OCI-LY1 (cell line): ENCODE measurements around the gene TMEM53.

Experiments used
- H2AFZ ChIP-seq: fragments of 200-600 bp; sonication (generic), shearing (Covaris generic); 2 replicates; pipeline ENCODE4 v1.6.0; 2014; ENCODE audit warnings: antibody characterized with exemption, mild to moderate bottlenecking, low read length
- H3F3A ChIP-seq: fragments of 200-600 bp; sonication (generic), shearing (Covaris generic); 2 replicates; pipeline ENCODE4 v1.6.0; 2014; ENCODE audit warnings: mild to moderate bottlenecking, antibody characterized with exemption, low read length, moderate library complexity; ENCODE audit not compliant: insufficient read depth
- H3K27ac ChIP-seq: fragments of 200-600 bp; sonication (generic); 2 replicates; pipeline ENCODE4 v1.5.1; 2014; ENCODE audit warnings: low read length, mixed run types, mild to moderate bottlenecking, low read depth; ENCODE audit not compliant: poor library complexity, severe bottlenecking
- H3K27me3 ChIP-seq: fragments of 200-600 bp; sonication (generic); 2 replicates; pipeline ENCODE4 v1.6.0; 2014; ENCODE audit warnings: antibody characterized with exemption, mild to moderate bottlenecking, low read length, moderate library complexity; ENCODE audit not compliant: insufficient read depth
- H3K36me3 ChIP-seq: fragments of 200-600 bp; sonication (generic); 2 replicates; pipeline ENCODE4 v1.6.1; 2014; ENCODE audit warnings: mild to moderate bottlenecking, antibody characterized with exemption, low read length, moderate library complexity, mixed read lengths; ENCODE audit not compliant: insufficient read depth
- H3K4me1 ChIP-seq: fragments of 200-600 bp; sonication (generic); 2 replicates; pipeline ENCODE4 v1.5.1; 2014; ENCODE audit warnings: mild to moderate bottlenecking, low read length, moderate library complexity; ENCODE audit not compliant: insufficient read depth, severe bottlenecking
- H3K4me2 ChIP-seq: fragments of 200-600 bp; sonication (generic), shearing (Covaris generic); 2 replicates; pipeline ENCODE4 v1.6.1; 2014; ENCODE audit warnings: low read length
- H3K4me3 ChIP-seq: fragments of 200-600 bp; sonication (generic); 2 replicates; pipeline ENCODE4 v1.5.1; 2014; ENCODE audit warnings: low read length, low read depth, mild to moderate bottlenecking, mixed read lengths; ENCODE audit not compliant: poor library complexity, severe bottlenecking
- H3K79me2 ChIP-seq: fragments of 200-600 bp; shearing (Covaris generic); 2 replicates; pipeline ENCODE4 v1.6.1; 2016; ENCODE audit warnings: mixed run types, low read length, mixed read lengths; ENCODE audit not compliant: insufficient read depth
- H3K9ac ChIP-seq: fragments of 200-600 bp; sonication (generic), shearing (Covaris generic); 2 replicates; pipeline ENCODE4 v1.6.1; 2014; ENCODE audit warnings: mild to moderate bottlenecking, low read length, mixed read lengths
- H3K9me2 ChIP-seq: fragments of 200-600 bp; sonication (generic), shearing (Covaris generic); 2 replicates; pipeline ENCODE4 v1.6.1; 2014; ENCODE audit warnings: low read depth, mild to moderate bottlenecking, low read length, mixed read lengths
- H3K9me3 ChIP-seq: fragments of 200-600 bp; shearing (Covaris generic); 2 replicates; pipeline ENCODE4 v1.6.1; 2014; ENCODE audit warnings: low read length, mixed read lengths
- H4K20me1 ChIP-seq: fragments of 200-600 bp; sonication (generic), shearing (Covaris generic); 2 replicates; pipeline ENCODE4 v1.6.0; 2016; ENCODE audit warnings: mild to moderate bottlenecking, low read length; ENCODE audit not compliant: insufficient read depth
- EZH2 ChIP-seq: fragments of 200-600 bp; sonication (generic), shearing (Covaris generic); IDR thresholded peaks from 2 replicates; pipeline ENCODE4 v1.8.0; 2017; ENCODE audit warnings: borderline replicate concordance, mixed run types, mild to moderate bottlenecking, antibody characterized with exemption, low read length, moderate library complexity, mixed read lengths
- TF ChIP-seq, protein P1 (sequence below): fragments of 200-600 bp; sonication (generic), shearing (Covaris generic); IDR thresholded peaks from 2 replicates; pipeline ENCODE4 v1.5.1; 2017; ENCODE audit warnings: mild to moderate bottlenecking, antibody characterized with exemption, low read length, moderate library complexity, mixed read lengths

Gene TMEM53

DNA sequence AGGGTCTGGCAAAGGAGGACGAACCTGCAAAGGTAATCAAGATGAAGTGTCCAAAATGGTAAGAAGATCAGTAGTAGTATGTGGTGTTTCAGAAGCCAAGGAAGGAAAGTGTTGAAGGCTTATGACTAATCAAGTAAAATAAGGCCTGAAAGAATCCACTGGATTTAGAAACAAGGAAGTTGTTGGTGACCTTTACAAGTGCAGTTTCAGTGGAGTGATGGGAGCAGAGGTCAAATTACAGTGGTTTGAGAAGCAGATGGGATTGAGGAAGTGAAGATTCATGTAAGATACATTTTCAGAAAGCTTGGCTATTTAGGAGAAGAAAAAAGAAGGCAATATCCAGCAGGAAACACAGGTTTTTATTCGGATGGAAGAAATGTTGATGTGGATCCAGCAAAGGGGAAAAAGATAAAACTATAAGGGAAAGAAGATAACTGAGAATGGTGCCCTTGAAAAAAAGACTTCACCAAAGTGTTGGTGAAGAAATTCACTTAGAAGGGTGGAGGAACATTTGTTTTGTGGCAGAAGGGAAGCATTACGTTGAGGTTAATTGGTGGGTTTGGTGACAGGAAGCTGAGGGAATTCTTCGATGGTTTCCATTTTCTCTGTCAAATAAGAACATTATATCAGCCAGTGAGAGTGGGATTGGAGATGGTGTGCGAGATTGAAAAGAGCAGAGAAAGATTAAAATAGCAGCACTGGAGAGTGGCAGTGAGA is 2.4 kb upstream of the TMEM53 start:
- Histone ChIP-seq H2AFZ (no peak overlapping the region), H3K4me2 (peak overlapping the region; percentile 51; the same call in 1 of the 2 replicates), H3K4me1 (peaks cover 33% of the 10 kb centered on the region), H3K9ac (no peak overlapping the region), H3F3A (no peaks in the 10 kb centered on the region), H3K36me3 (no peaks in the 10 kb centered on the region), H3K4me3 (peak overlapping the region; percentile 14), H3K9me2 (no peaks in the 10 kb centered on the region), H4K20me1 (no peaks in the 10 kb centered on the region), H3K9me3 (no peaks in the 10 kb centered on the region), H3K27ac (peak overlapping the region; percentile 2), H3K27me3 (no peaks in the 10 kb centered on the region), H3K79me2 (no peaks in the 10 kb centered on the region)
- TF ChIP-seq EZH2: no peak
- TF ChIP-seq, protein P1, sequence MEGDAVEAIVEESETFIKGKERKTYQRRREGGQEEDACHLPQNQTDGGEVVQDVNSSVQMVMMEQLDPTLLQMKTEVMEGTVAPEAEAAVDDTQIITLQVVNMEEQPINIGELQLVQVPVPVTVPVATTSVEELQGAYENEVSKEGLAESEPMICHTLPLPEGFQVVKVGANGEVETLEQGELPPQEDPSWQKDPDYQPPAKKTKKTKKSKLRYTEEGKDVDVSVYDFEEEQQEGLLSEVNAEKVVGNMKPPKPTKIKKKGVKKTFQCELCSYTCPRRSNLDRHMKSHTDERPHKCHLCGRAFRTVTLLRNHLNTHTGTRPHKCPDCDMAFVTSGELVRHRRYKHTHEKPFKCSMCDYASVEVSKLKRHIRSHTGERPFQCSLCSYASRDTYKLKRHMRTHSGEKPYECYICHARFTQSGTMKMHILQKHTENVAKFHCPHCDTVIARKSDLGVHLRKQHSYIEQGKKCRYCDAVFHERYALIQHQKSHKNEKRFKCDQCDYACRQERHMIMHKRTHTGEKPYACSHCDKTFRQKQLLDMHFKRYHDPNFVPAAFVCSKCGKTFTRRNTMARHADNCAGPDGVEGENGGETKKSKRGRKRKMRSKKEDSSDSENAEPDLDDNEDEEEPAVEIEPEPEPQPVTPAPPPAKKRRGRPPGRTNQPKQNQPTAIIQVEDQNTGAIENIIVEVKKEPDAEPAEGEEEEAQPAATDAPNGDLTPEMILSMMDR: no peak

DNA sequence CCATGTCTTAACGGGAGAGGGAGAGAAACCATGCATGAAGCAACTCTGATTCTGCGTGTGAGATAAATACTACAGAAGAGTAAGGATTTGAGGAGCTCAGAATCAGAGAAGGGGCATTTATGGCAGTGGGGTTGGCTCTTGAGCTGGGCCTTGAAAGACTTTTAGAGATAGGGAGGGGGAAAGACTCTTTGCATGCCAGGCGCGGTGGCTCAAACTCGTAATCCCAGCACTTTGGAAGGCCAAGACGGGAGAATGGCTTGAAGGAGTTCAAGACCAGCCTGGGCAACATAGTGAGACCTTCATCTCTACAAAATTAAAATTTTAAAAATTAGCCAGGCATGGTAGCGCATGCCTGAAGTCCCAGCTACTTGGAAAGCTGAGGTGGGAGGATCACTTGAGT is 905 bp upstream of the TMEM53 start:
- no peaks in the 10 kb centered on the region for H3K79me2 ChIP-seq
- peak overlapping the region; percentile 92 for H3K4me2 ChIP-seq
- H3F3A ChIP-seq: no peaks in the 10 kb centered on the region
- H3K27me3 ChIP-seq: no peaks in the 10 kb centered on the region
- peaks cover 33% of the 10 kb centered on the region for H3K4me1 ChIP-seq
- no peaks in the 10 kb centered on the region for H3K9me3 ChIP-seq
- H3K4me3 ChIP-seq: peak overlapping the region; percentile 67
- no peaks in the 10 kb centered on the region for H4K20me1 ChIP-seq
- no peaks in the 10 kb centered on the region for H3K36me3 ChIP-seq
- H2AFZ ChIP-seq: no peak overlapping the region
- no peaks in the 10 kb centered on the region for H3K9me2 ChIP-seq
- H3K9ac ChIP-seq: peak overlapping the region; percentile 68
- no peak for TF ChIP-seq EZH2
- TF ChIP-seq, protein P1: no peak
- H3K27ac ChIP-seq: peak overlapping the region; percentile 33

DNA sequence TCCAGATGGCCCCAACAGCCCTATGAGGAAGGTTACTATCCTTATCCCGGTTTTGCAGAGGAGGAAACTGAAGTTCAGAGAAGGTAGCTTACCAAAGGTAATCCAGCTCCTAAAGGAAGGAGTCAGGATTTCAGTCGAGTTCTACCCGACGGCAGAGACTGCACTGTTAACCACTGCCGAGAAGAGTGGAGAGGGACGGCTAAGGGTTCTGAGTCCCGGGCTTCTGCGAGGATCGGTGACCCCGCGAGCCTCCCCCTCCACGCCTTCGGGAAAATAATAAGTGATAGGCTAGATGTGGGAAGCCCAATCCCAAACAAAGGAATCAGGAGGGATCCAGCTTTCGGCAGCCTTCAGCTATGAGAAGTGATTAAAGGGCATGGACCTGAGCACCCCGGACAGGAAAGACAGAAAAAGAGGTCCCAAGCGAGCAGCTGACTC is 587 bp downstream of the TMEM53 start:
- no peaks in the 10 kb centered on the region for H3K36me3 ChIP-seq
- no peaks in the 10 kb centered on the region for H4K20me1 ChIP-seq
- no peaks in the 10 kb centered on the region for H3F3A ChIP-seq
- H3K79me2 ChIP-seq: no peaks in the 10 kb centered on the region
- TF ChIP-seq, protein P1: no peak
- H2AFZ ChIP-seq: no peak overlapping the region
- H3K4me3 ChIP-seq: peak overlapping the region; percentile 67
- peak overlapping the region; percentile 92 for H3K4me2 ChIP-seq
- peaks cover 33% of the 10 kb centered on the region for H3K4me1 ChIP-seq
- no peaks in the 10 kb centered on the region for H3K9me2 ChIP-seq
- no peaks in the 10 kb centered on the region for H3K9me3 ChIP-seq
- no peaks in the 10 kb centered on the region for H3K27me3 ChIP-seq
- H3K9ac ChIP-seq: peak overlapping the region; percentile 59
- H3K27ac ChIP-seq: no peak overlapping the region
